Measurements from ENCODE around the gene TLK1. TPM values are rescaled to one million over a fixed set of nuclear protein-coding genes. Genes with fewer than 3 reads are reported as not detected.

The TLK1 gene
- total and polyA plus RNA-seq, 4 donors = 12.3 to 61.8 (median 34.4) TPM

- Histone ChIP-seq H3K27me3 (ENCODE audit: control insufficient read depth in 1 of 2, insufficient read depth in 2 of 2, low read length in 1 of 2) (no peaks in the 10 kb centered on the region), H3K27ac (ENCODE audit: low read depth in 1 of 2, low read length in 2 of 2) (no peak overlapping the region), H3K9me3 (ENCODE audit: control insufficient read depth, low read length) (no peaks in the 10 kb centered on the region), H3K4me1 (ENCODE audit: control insufficient read depth in 1 of 2, insufficient read depth in 2 of 2, low read length in 2 of 2) (no peaks in the 10 kb centered on the region), H3K4me3 (ENCODE audit: low read length in 2 of 2) (no peak overlapping the region), H3K36me3 (ENCODE audit: control insufficient read depth in 1 of 2, insufficient read depth in 2 of 2, low read length in 1 of 2) (no peaks in the 10 kb centered on the region)
- DNase-seq (no peak), ATAC-seq (ENCODE audit: low FRiP score) (no peak)
- intact Hi-C loops (cut with DNase I) = no loop called here
- 91 to 92% methylated on average over 5 of the region's 5 CpGs for WGBS, 2 donors
Observed at GRCh38 chr2:171176516-171176915, 15.8 kb upstream of the TLK1 start.

- H3K36me3 ChIP-seq (ENCODE audit: control insufficient read depth in 1 of 2, insufficient read depth in 2 of 2, low read length in 1 of 2) = no peaks in the 10 kb centered on the region
- ATAC-seq (ENCODE audit: low FRiP score) (no peak), DNase-seq (no peak)
- no peaks in the 10 kb centered on the region for H3K27me3 ChIP-seq (ENCODE audit: control insufficient read depth in 1 of 2, insufficient read depth in 2 of 2, low read length in 1 of 2)
- WGBS, 2 donors = 73 to 80% methylated on average over 2 of the region's 2 CpGs
- no peaks in the 10 kb centered on the region for H3K9me3 ChIP-seq (ENCODE audit: control insufficient read depth, low read length)
- no peak overlapping the region for H3K27ac ChIP-seq (ENCODE audit: low read depth in 1 of 2, low read length in 2 of 2)
- no peaks in the 10 kb centered on the region for H3K4me1 ChIP-seq (ENCODE audit: control insufficient read depth in 1 of 2, insufficient read depth in 2 of 2, low read length in 2 of 2)
- intact Hi-C loops (cut with DNase I) = no loop called here
- no peak overlapping the region for H3K4me3 ChIP-seq (ENCODE audit: low read length in 2 of 2)
Observed at GRCh38 chr2:171174075-171174474, 13.4 kb upstream of the TLK1 start.

- ATAC-seq (ENCODE audit: low FRiP score) (no peak), DNase-seq (no peak)
- 45 to 55% methylated on average over 1 of the region's 1 CpG for WGBS, 2 donors
- Histone ChIP-seq H3K27me3 (ENCODE audit: control insufficient read depth in 1 of 2, insufficient read depth in 2 of 2, low read length in 1 of 2) (no peaks in the 10 kb centered on the region), H3K27ac (ENCODE audit: low read depth in 1 of 2, low read length in 2 of 2) (no peak overlapping the region), H3K36me3 (ENCODE audit: control insufficient read depth in 1 of 2, insufficient read depth in 2 of 2, low read length in 1 of 2) (no peaks in the 10 kb centered on the region), H3K9me3 (ENCODE audit: control insufficient read depth, low read length) (no peaks in the 10 kb centered on the region), H3K4me1 (ENCODE audit: control insufficient read depth in 1 of 2, insufficient read depth in 2 of 2, low read length in 2 of 2) (no peaks in the 10 kb centered on the region), H3K4me3 (ENCODE audit: low read length in 2 of 2) (no peak overlapping the region)
- intact Hi-C loops (cut with DNase I) = no loop called here
Observed at GRCh38 chr2:171173087-171173486, 12.4 kb upstream of the TLK1 start.

GRCh38 chr2:171171808-171172207 lies 11.1 kb upstream of the TLK1 start:
- no peak overlapping the region for H3K27ac ChIP-seq (ENCODE audit: low read depth in 1 of 2, low read length in 2 of 2)

GRCh38 chr2:171169839-171170238 lies 9.1 kb upstream of the TLK1 start:
- ATAC-seq (ENCODE audit: low FRiP score) (no peak), DNase-seq (no peak)
- Histone ChIP-seq H3K9me3 (ENCODE audit: control insufficient read depth, low read length) (no peaks in the 10 kb centered on the region), H3K4me3 (ENCODE audit: low read length in 2 of 2) (no peak overlapping the region), H3K27ac (ENCODE audit: low read depth in 1 of 2, low read length in 2 of 2) (no peak overlapping the region), H3K36me3 (ENCODE audit: control insufficient read depth in 1 of 2, insufficient read depth in 2 of 2, low read length in 1 of 2) (no peaks in the 10 kb centered on the region), H3K4me1 (ENCODE audit: control insufficient read depth in 1 of 2, insufficient read depth in 2 of 2, low read length in 2 of 2) (peaks cover 0 to 1% of the 10 kb centered on the region in 2 donors), H3K27me3 (ENCODE audit: control insufficient read depth in 1 of 2, insufficient read depth in 2 of 2, low read length in 1 of 2) (no peaks in the 10 kb centered on the region)
- intact Hi-C loops (cut with DNase I) = loop anchor here in 1 of 2 donors (10.0 kb wide), 1 partner anchor 245 kb away; no protein-coding TSS in a partner anchor

More at GRCh38 chr2:171171808-171172207, 11.1 kb upstream of the TLK1 start:
- Histone ChIP-seq H3K36me3 (ENCODE audit: control insufficient read depth in 1 of 2, insufficient read depth in 2 of 2, low read length in 1 of 2) (no peaks in the 10 kb centered on the region), H3K4me1 (ENCODE audit: control insufficient read depth in 1 of 2, insufficient read depth in 2 of 2, low read length in 2 of 2) (no peaks in the 10 kb centered on the region), H3K9me3 (ENCODE audit: control insufficient read depth, low read length) (no peaks in the 10 kb centered on the region), H3K27me3 (ENCODE audit: control insufficient read depth in 1 of 2, insufficient read depth in 2 of 2, low read length in 1 of 2) (no peaks in the 10 kb centered on the region), H3K4me3 (ENCODE audit: low read length in 2 of 2) (no peak overlapping the region)
- intact Hi-C loops (cut with DNase I) = no loop called here
- ATAC-seq (ENCODE audit: low FRiP score) = no peak
- no peak for DNase-seq
- 91 to 96% methylated on average over 1 of the region's 1 CpG for WGBS, 2 donors

- no peak for ATAC-seq (ENCODE audit: low FRiP score)
- no peak for DNase-seq
- no peaks in the 10 kb centered on the region for H3K9me3 ChIP-seq (ENCODE audit: control insufficient read depth, low read length)
- H3K36me3 ChIP-seq (ENCODE audit: control insufficient read depth in 1 of 2, insufficient read depth in 2 of 2, low read length in 1 of 2) = no peaks in the 10 kb centered on the region
- 61 to 62% methylated on average over 2 of the region's 2 CpGs for WGBS, 2 donors
- intact Hi-C loops (cut with DNase I) = loop anchor here in 1 of 2 donors (10.0 kb wide), 1 partner anchor 245 kb away; no protein-coding TSS in a partner anchor
- peaks cover 0 to 1% of the 10 kb centered on the region in 2 donors for H3K4me1 ChIP-seq (ENCODE audit: control insufficient read depth in 1 of 2, insufficient read depth in 2 of 2, low read length in 2 of 2)
- H3K27me3 ChIP-seq (ENCODE audit: control insufficient read depth in 1 of 2, insufficient read depth in 2 of 2, low read length in 1 of 2) = no peaks in the 10 kb centered on the region
- H3K4me3 ChIP-seq (ENCODE audit: low read length in 2 of 2) = no peak overlapping the region
- no peak overlapping the region for H3K27ac ChIP-seq (ENCODE audit: low read depth in 1 of 2, low read length in 2 of 2)
Observed at GRCh38 chr2:171169333-171169732, 8.6 kb upstream of the TLK1 start.

- peaks cover 0 to 1% of the 10 kb centered on the region in 2 donors for H3K4me1 ChIP-seq (ENCODE audit: control insufficient read depth in 1 of 2, insufficient read depth in 2 of 2, low read length in 2 of 2)
- ATAC-seq (ENCODE audit: low FRiP score) (no peak), DNase-seq (no peak)
- no peak overlapping the region for H3K4me3 ChIP-seq (ENCODE audit: low read length in 2 of 2)
- intact Hi-C loops (cut with DNase I) = loop anchor here in 1 of 2 donors (10.0 kb wide), 1 partner anchor 247 kb away; no protein-coding TSS in a partner anchor
- no peak overlapping the region for H3K27ac ChIP-seq (ENCODE audit: low read depth in 1 of 2, low read length in 2 of 2)
- H3K36me3 ChIP-seq (ENCODE audit: control insufficient read depth in 1 of 2, insufficient read depth in 2 of 2, low read length in 1 of 2) = no peaks in the 10 kb centered on the region
- no peaks in the 10 kb centered on the region for H3K27me3 ChIP-seq (ENCODE audit: control insufficient read depth in 1 of 2, insufficient read depth in 2 of 2, low read length in 1 of 2)
- WGBS, 2 donors = 98 to 99% methylated on average over 1 of the region's 1 CpG
- no peaks in the 10 kb centered on the region for H3K9me3 ChIP-seq (ENCODE audit: control insufficient read depth, low read length)
Observed at GRCh38 chr2:171167352-171167997, 6.8 kb upstream of the TLK1 start.

- WGBS, 2 donors = 81 to 87% methylated on average over 6 of the region's 6 CpGs
- ATAC-seq (ENCODE audit: low FRiP score) (no peak), DNase-seq (no peak)
- no peaks in the 10 kb centered on the region for H3K27me3 ChIP-seq (ENCODE audit: control insufficient read depth in 1 of 2, insufficient read depth in 2 of 2, low read length in 1 of 2)
- peaks cover 0 to 1% of the 10 kb centered on the region in 2 donors for H3K4me1 ChIP-seq (ENCODE audit: control insufficient read depth in 1 of 2, insufficient read depth in 2 of 2, low read length in 2 of 2)
- no peaks in the 10 kb centered on the region for H3K9me3 ChIP-seq (ENCODE audit: control insufficient read depth, low read length)
- intact Hi-C loops (cut with DNase I) = loop anchor here in 1 of 2 donors (10.0 kb wide), 1 partner anchor 248 kb away; no protein-coding TSS in a partner anchor
- no peak overlapping the region for H3K27ac ChIP-seq (ENCODE audit: low read depth in 1 of 2, low read length in 2 of 2)
- H3K4me3 ChIP-seq (ENCODE audit: low read length in 2 of 2) = no peak overlapping the region
- no peaks in the 10 kb centered on the region for H3K36me3 ChIP-seq (ENCODE audit: control insufficient read depth in 1 of 2, insufficient read depth in 2 of 2, low read length in 1 of 2)
Observed at GRCh38 chr2:171166328-171166983, 5.8 kb upstream of the TLK1 start.

GRCh38 chr2:171165967-171166327 lies 5.3 kb upstream of the TLK1 start:
- ATAC-seq (ENCODE audit: low FRiP score) (no peak), DNase-seq (no peak)
- Histone ChIP-seq H3K4me3 (ENCODE audit: low read length in 2 of 2) (no peak overlapping the region), H3K27ac (ENCODE audit: low read depth in 1 of 2, low read length in 2 of 2) (no peak overlapping the region), H3K4me1 (ENCODE audit: control insufficient read depth in 1 of 2, insufficient read depth in 2 of 2, low read length in 2 of 2) (peaks cover 0 to 1% of the 10 kb centered on the region in 2 donors), H3K27me3 (ENCODE audit: control insufficient read depth in 1 of 2, insufficient read depth in 2 of 2, low read length in 1 of 2) (no peaks in the 10 kb centered on the region), H3K36me3 (ENCODE audit: control insufficient read depth in 1 of 2, insufficient read depth in 2 of 2, low read length in 1 of 2) (no peaks in the 10 kb centered on the region), H3K9me3 (ENCODE audit: control insufficient read depth, low read length) (no peaks in the 10 kb centered on the region)
- WGBS, 2 donors = 82 to 87% methylated on average over 1 of the region's 1 CpG
- intact Hi-C loops (cut with DNase I) = loop anchor here in 1 of 2 donors (10.0 kb wide), 1 partner anchor 249 kb away; no protein-coding TSS in a partner anchor
